ENCODE results near the gene GDA.

Gene GDA

GRCh38 chr9:72297516-72297915, 148.3 kb downstream of the GDA start:
- no peak overlapping the region for H3K4me3 ChIP-seq (ENCODE audit: low read length)
- no peak for DNase-seq (ENCODE audit: low read depth)
- no peak for TF ChIP-seq CTCF (IDR thresholded peaks at IDR 0.05; ENCODE audit: insufficient read depth, low read depth, low read length, missing control alignments)

GRCh38 chr9:72299017-72299603, 149.9 kb downstream of the GDA start:
- DNase-seq (ENCODE audit: low read depth), result no peak
- no peak overlapping the region for H3K4me3 ChIP-seq (ENCODE audit: low read length)
- no peak for TF ChIP-seq CTCF (IDR thresholded peaks at IDR 0.05; ENCODE audit: insufficient read depth, low read depth, low read length, missing control alignments)

- no peak for DNase-seq (ENCODE audit: low read depth)
- H3K4me3 ChIP-seq (ENCODE audit: low read length), result no peak overlapping the region
- no peak for TF ChIP-seq CTCF (IDR thresholded peaks at IDR 0.05; ENCODE audit: insufficient read depth, low read depth, low read length, missing control alignments)
These were observed 151.6 kb downstream of the GDA start for GRCh38 chr9:72300873-72301272.
